Measurements from ENCODE around the gene ETFB.

Gene ETFB

DNA sequence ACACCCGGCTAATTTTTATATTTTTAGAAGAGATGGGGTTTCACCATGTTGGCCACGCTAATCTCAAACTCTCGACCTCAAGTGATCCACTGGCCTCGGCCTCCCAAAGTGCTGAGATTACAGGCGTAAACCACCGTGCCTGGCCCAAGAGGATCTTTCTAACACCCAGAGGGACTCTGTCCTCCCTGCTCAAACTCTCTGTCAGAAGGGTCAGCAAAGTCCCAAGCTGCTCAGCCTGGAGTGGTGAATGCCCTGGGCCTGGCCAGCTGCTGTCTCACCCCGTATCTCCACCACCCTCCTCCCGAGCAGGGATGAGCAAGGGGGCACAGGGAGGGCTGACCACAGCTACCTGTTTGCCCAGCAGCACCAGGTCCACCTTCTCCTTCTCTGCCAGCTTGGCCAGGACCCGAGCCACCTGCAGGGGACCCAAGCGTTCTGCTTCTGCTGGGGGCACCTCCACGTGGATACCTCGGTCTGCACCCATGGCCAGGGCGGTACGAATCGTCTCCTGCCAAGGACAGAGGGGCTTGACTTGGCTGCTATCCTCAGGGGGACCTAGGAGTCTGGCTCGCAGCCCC is 13.3 kb downstream of the ETFB start:
- DNase-seq (ENCODE audit: low read depth), result no peak
- no peak for TF ChIP-seq CTCF (IDR thresholded peaks at IDR 0.05; ENCODE audit: control insufficient read depth, insufficient read depth, low read depth, low read length, missing control alignments)
- no peak overlapping the region for H3K4me3 ChIP-seq (ENCODE audit: control insufficient read depth, low read depth, low read length)

DNA sequence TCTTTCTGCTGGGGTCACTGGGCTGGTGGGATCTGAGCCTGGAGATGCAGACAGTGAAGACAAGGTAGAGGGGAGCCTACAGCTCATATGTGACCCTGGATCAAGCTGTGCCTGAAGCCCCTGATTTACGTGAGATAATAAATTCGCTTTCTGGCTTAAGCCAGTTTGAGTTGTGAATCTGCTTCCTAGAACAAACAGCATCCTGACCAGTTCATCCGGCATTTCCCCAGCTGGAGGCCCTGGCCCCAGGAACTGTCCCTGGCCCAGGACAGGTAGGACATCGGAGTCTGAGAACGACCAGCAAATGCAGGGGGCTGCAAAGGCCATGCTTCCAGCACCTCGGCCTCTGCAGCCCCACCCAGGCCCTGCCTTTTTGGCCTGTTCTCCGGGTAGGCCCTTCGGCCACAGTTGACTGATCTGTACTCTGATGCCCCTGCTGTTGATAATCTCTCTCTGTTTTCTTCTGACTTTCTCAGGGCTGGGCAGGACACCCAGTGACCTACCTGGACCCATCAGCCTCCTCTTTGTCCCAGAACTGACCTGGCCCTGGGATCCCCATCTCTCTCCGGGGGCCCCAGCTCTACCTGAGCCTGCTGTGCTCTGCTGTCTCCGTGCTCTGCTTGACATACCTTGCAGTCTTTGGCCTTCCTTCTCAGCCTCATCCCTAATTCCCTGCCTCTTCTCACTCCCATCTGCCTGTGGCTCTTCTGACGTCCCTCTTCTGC is 14.8 kb downstream of the ETFB start:
- H3K4me3 ChIP-seq (ENCODE audit: control insufficient read depth, low read depth, low read length), result no peak overlapping the region
- TF ChIP-seq CTCF (IDR thresholded peaks at IDR 0.05; ENCODE audit: control insufficient read depth, insufficient read depth, low read depth, low read length, missing control alignments), result no peak
- DNase-seq (ENCODE audit: low read depth), result no peak

- no peak for TF ChIP-seq CTCF (IDR thresholded peaks at IDR 0.05; ENCODE audit: control insufficient read depth, insufficient read depth, low read depth, low read length, missing control alignments)
- no peak for DNase-seq (ENCODE audit: low read depth)
- no peak overlapping the region for H3K4me3 ChIP-seq (ENCODE audit: control insufficient read depth, low read depth, low read length)
Observed at GRCh38 chr19:51347209-51347928, 18.8 kb downstream of the ETFB start.

DNA sequence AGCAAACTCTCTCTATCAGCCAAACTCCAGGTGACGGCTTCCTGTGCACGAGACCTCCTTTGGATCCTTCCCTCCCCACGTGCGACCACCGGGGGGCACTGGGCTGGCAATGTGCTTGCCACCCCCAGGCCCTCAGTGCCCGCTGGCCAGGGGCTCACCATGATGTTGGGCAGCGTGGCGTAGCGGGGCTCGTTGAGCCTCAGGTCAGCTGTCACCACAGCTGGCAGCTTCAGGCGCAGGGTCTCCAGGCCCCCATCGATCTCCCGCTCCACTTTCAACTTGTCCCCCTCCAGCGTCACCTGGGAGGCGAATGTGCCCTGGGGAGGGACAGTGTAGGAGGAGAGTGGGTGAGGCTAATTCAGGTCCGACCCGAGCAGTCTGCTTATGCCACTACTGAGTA is 19.4 kb downstream of the ETFB start:
- TF ChIP-seq CTCF (IDR thresholded peaks at IDR 0.05; ENCODE audit: control insufficient read depth, insufficient read depth, low read depth, low read length, missing control alignments), result no peak
- no peak overlapping the region for H3K4me3 ChIP-seq (ENCODE audit: control insufficient read depth, low read depth, low read length)
- DNase-seq (ENCODE audit: low read depth), result no peak

DNA sequence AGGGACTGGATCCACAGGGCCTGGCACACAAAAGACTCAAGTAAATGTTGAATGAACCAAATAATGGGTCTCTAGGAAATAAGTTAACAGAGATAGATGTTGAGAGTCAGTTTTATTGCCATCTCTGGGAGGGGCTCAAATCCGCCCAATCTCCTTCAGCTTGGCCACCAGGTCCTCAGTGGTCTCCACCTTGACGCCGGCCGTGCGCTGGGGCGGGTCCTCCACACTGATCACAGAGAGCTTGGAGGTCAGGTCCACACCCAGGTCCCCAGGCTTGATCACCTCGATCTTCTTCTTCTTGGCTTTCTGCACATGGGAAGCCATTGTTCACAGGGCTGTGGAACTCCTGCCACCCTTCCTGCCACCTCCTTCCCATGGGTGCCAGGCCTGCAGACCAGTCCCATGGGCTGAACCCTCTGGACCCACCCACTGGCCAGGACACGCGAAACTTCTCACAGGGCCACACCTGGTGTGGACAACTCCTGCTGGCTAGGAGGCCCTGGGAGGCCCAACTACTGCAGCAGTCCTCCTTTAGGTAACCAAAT is 21.0 kb downstream of the ETFB start:
- no peak for DNase-seq (ENCODE audit: low read depth)
- TF ChIP-seq CTCF (IDR thresholded peaks at IDR 0.05; ENCODE audit: control insufficient read depth, insufficient read depth, low read depth, low read length, missing control alignments), result no peak
- H3K4me3 ChIP-seq (ENCODE audit: control insufficient read depth, low read depth, low read length), result no peak overlapping the region

GRCh38 chr19:51342631-51343569 is 23.3 kb downstream of the ETFB start:
- DNase-seq (ENCODE audit: low read depth), result no peak
- H3K4me3 ChIP-seq (ENCODE audit: control insufficient read depth, low read depth, low read length), result no peak overlapping the region
- TF ChIP-seq CTCF (IDR thresholded peaks at IDR 0.05; ENCODE audit: control insufficient read depth, insufficient read depth, low read depth, low read length, missing control alignments), result no peak

Measured in AG09309 (cell line).